ENCODE results near the gene LPCAT2. TPM values are rescaled to one million over a fixed set of nuclear protein-coding genes. Genes with fewer than 3 reads are reported as not detected.
"Not testable (repeated sequence)": the region's sequence is repeated elsewhere in the genome, so short reads cannot be mapped to it uniquely, and the experiment has no call there.

LPCAT2 gene
- total and polyA plus RNA-seq, 4 donors: 0.96 to 4.2 (median 2.7) TPM

DNA sequence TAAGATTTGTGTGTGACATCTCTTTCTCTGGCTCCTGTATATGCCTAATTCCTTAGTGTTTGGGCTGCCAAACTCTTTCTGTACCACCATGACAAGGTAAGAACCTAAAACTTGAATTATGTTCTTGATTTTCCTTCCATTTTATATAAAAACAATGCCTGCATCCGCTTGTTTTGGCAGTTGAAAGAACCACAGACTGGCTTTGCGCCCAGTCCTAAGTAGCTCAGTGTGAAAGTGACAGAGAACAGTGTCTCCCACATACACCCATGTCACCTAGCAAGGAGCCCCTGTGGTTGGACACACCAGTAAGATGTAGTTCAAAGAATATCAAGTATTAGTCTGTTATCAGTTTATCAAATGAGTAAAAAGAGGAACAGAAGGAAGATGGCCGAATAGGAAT is 106.2 kb downstream of the LPCAT2 start:
- WGBS: 81% methylated on average over 3 of the region's 3 CpGs
- Histone ChIP-seq H3K27ac (ENCODE audit: low read depth in 1 of 2, low read length in 2 of 2) (no peak overlapping the region), H3K9me3 (ENCODE audit: control insufficient read depth in 4 of 4, low read length in 3 of 4) (no peaks in the 10 kb centered on the region), H3K4me1 (ENCODE audit: control insufficient read depth in 4 of 4, insufficient read depth in 4 of 4, low read length in 3 of 4) (no peaks in the 10 kb centered on the region), H3K36me3 (ENCODE audit: control insufficient read depth in 4 of 4, insufficient read depth in 3 of 4, low read depth in 1 of 4, low read length in 3 of 4) (no peaks in the 10 kb centered on the region), H3K27me3 (ENCODE audit: control insufficient read depth in 4 of 4, insufficient read depth in 4 of 4, low read length in 3 of 4) (no peaks in the 10 kb centered on the region), H3K9ac (ENCODE audit: low read depth in 1 of 2, low read length in 2 of 2) (no peak overlapping the region), H3K4me3 (ENCODE audit: low read depth in 1 of 3, low read length in 3 of 3) (no peak overlapping the region)
- no peak for TF ChIP-seq SP1 (IDR thresholded peaks at IDR 0.05)
- TF ChIP-seq, protein P1, sequence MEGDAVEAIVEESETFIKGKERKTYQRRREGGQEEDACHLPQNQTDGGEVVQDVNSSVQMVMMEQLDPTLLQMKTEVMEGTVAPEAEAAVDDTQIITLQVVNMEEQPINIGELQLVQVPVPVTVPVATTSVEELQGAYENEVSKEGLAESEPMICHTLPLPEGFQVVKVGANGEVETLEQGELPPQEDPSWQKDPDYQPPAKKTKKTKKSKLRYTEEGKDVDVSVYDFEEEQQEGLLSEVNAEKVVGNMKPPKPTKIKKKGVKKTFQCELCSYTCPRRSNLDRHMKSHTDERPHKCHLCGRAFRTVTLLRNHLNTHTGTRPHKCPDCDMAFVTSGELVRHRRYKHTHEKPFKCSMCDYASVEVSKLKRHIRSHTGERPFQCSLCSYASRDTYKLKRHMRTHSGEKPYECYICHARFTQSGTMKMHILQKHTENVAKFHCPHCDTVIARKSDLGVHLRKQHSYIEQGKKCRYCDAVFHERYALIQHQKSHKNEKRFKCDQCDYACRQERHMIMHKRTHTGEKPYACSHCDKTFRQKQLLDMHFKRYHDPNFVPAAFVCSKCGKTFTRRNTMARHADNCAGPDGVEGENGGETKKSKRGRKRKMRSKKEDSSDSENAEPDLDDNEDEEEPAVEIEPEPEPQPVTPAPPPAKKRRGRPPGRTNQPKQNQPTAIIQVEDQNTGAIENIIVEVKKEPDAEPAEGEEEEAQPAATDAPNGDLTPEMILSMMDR (IDR thresholded peaks at IDR 0.05; ENCODE audit: low read depth, low read length, missing input control): no peak
- no peak for TF ChIP-seq JUND (IDR thresholded peaks at IDR 0.05)
- no peak for TF ChIP-seq HNF4G (IDR thresholded peaks at IDR 0.05)
- TF ChIP-seq RAD21 (IDR thresholded peaks at IDR 0.05): no peak
- no peak for TF ChIP-seq YY1 (IDR thresholded peaks at IDR 0.05)
- no peak for TF ChIP-seq NR2F2 (IDR thresholded peaks at IDR 0.05)
- TF ChIP-seq, protein P2, sequence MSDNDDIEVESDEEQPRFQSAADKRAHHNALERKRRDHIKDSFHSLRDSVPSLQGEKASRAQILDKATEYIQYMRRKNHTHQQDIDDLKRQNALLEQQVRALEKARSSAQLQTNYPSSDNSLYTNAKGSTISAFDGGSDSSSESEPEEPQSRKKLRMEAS (IDR thresholded peaks at IDR 0.05): no peak
- no peak for TF ChIP-seq EGR1 (IDR thresholded peaks at IDR 0.05; ENCODE audit: low read depth in 2 of 2)
- TF ChIP-seq, protein P3, sequence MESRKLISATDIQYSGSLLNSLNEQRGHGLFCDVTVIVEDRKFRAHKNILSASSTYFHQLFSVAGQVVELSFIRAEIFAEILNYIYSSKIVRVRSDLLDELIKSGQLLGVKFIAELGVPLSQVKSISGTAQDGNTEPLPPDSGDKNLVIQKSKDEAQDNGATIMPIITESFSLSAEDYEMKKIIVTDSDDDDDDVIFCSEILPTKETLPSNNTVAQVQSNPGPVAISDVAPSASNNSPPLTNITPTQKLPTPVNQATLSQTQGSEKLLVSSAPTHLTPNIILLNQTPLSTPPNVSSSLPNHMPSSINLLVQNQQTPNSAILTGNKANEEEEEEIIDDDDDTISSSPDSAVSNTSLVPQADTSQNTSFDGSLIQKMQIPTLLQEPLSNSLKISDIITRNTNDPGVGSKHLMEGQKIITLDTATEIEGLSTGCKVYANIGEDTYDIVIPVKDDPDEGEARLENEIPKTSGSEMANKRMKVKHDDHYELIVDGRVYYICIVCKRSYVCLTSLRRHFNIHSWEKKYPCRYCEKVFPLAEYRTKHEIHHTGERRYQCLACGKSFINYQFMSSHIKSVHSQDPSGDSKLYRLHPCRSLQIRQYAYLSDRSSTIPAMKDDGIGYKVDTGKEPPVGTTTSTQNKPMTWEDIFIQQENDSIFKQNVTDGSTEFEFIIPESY (IDR thresholded peaks at IDR 0.05): no peak
- TF ChIP-seq TAF1 (conservative IDR thresholded peaks at IDR 0.05): no peak
- TF ChIP-seq, protein P4, sequence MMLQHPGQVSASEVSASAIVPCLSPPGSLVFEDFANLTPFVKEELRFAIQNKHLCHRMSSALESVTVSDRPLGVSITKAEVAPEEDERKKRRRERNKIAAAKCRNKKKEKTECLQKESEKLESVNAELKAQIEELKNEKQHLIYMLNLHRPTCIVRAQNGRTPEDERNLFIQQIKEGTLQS (IDR thresholded peaks at IDR 0.05): no peak
- TF ChIP-seq, protein P5, sequence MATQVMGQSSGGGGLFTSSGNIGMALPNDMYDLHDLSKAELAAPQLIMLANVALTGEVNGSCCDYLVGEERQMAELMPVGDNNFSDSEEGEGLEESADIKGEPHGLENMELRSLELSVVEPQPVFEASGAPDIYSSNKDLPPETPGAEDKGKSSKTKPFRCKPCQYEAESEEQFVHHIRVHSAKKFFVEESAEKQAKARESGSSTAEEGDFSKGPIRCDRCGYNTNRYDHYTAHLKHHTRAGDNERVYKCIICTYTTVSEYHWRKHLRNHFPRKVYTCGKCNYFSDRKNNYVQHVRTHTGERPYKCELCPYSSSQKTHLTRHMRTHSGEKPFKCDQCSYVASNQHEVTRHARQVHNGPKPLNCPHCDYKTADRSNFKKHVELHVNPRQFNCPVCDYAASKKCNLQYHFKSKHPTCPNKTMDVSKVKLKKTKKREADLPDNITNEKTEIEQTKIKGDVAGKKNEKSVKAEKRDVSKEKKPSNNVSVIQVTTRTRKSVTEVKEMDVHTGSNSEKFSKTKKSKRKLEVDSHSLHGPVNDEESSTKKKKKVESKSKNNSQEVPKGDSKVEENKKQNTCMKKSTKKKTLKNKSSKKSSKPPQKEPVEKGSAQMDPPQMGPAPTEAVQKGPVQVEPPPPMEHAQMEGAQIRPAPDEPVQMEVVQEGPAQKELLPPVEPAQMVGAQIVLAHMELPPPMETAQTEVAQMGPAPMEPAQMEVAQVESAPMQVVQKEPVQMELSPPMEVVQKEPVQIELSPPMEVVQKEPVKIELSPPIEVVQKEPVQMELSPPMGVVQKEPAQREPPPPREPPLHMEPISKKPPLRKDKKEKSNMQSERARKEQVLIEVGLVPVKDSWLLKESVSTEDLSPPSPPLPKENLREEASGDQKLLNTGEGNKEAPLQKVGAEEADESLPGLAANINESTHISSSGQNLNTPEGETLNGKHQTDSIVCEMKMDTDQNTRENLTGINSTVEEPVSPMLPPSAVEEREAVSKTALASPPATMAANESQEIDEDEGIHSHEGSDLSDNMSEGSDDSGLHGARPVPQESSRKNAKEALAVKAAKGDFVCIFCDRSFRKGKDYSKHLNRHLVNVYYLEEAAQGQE (IDR thresholded peaks at IDR 0.05): no peak
- no peak for TF ChIP-seq HNF4A (conservative IDR thresholded peaks at IDR 0.05)
- no peak for TF ChIP-seq FOXA2 (IDR thresholded peaks at IDR 0.05)
- no peak for TF ChIP-seq RXRA (IDR thresholded peaks at IDR 0.05)
- no peak for TF ChIP-seq FOXA1 (IDR thresholded peaks at IDR 0.05)
- no peak for TF ChIP-seq GABPA (IDR thresholded peaks at IDR 0.05 in 1 of 2, conservative IDR thresholded peaks at IDR 0.05 in 1 of 2)
- no peak for DNase-seq (ENCODE audit: low spot score)

DNA sequence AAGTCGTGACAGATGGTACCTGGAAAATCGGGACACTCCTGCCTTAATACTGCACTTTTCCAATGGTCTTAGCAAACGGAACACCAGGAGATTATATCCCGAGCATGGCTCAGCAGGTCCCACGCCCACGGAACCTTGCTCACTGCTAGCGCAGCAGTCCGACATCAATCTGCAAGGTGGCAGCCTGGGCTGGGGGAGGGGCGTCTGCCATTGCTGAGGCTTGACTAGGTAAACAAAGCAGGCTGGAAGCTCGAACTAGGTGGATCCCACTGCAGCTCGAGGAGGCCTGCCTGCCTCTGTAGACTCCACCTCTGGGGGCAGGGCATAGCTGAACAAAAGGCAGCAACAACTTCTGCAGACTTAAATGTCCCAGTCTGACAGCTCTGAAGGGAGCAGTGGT is 106.8 kb downstream of the LPCAT2 start:
- H3K4me3 ChIP-seq (ENCODE audit: low read depth in 1 of 3, low read length in 3 of 3); H3K27ac ChIP-seq (ENCODE audit: low read depth in 1 of 2, low read length in 2 of 2); H3K27me3 ChIP-seq (ENCODE audit: control insufficient read depth in 4 of 4, insufficient read depth in 4 of 4, low read length in 3 of 4); H3K9ac ChIP-seq (ENCODE audit: low read depth in 1 of 2, low read length in 2 of 2); H3K4me1 ChIP-seq (ENCODE audit: control insufficient read depth in 4 of 4, insufficient read depth in 4 of 4, low read length in 3 of 4); H3K36me3 ChIP-seq (ENCODE audit: control insufficient read depth in 4 of 4, insufficient read depth in 3 of 4, low read depth in 1 of 4, low read length in 3 of 4); DNase-seq (ENCODE audit: low spot score); H3K9me3 ChIP-seq (ENCODE audit: control insufficient read depth in 4 of 4, low read length in 3 of 4): not testable (repeated sequence)
- WGBS: 86% methylated on average over 11 of the region's 11 CpGs

All from liver (tissue), 9 donors.